HS-27A (cell line): ENCODE data around the gene TSPAN32.

Experiments
- DNase-seq: peaks from one replicate; pipeline ENCODE4 v3.0.0-alpha.2; 2012; ENCODE audit warnings: low read depth, missing footprints

TSPAN32 gene

DNA sequence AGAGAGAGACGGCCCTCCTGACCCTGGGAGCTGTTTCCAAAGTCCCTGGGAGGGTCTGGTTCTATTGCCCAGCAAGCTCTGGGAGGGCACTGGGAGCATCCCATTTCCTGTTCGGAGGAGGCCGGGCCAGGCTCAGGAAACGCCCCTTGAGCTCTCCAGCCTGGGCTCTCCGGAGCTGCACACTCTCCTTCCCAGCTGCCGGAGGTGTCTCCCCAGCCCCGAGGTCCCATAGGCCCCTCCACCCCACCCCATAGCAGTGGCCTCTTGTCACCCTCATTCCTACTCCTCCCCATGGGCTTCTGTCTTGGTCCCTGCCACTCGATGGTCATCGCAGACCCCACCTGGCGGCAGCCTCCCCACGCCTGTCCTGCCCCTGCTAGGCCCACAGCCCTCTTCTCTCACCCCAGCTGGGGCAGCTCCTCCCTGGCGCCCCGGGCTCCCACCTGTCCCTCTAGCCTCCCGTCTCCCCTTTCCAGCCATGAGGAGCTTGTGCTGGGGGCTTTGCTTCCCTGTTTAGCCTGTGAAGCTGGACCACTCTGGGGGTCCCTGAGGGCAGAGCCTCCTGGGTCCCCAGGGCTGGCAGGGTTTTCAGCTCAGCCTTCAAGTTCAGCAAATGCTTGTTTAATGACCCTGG is 2.8 kb downstream of the TSPAN32 start:
- no peak for DNase-seq

DNA sequence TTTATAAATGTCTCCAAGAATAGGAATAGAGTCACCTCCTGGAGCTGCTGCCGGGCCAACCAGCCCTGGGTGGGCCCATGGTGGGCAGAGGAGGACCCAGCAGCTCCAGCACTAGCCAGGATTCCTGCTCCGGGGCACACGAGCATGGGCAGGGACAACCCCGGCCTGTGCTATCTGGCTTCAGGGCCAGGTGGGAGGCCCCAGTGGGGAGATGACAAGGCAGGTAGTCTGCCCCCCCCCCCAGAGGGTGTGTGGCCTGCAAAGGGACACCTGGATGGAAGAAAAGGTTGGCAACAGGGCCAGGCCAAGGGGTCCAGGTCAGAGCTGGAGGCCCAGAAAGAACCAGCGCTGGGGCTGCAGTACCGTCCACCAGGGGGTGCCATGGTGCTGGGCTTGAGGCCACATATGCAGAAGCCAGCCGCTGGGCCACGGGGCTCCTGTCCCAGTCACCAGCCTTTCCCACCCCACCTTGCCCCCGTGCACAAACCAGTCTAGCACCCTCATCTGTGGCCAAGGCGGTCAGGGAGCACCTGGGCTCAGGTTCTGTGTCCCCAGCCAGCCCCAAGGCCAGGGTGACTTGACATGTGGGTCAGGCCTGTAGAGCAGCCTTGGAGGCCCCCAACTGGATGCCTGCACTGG is 3.4 kb downstream of the TSPAN32 start:
- DNase-seq = no peak

DNA sequence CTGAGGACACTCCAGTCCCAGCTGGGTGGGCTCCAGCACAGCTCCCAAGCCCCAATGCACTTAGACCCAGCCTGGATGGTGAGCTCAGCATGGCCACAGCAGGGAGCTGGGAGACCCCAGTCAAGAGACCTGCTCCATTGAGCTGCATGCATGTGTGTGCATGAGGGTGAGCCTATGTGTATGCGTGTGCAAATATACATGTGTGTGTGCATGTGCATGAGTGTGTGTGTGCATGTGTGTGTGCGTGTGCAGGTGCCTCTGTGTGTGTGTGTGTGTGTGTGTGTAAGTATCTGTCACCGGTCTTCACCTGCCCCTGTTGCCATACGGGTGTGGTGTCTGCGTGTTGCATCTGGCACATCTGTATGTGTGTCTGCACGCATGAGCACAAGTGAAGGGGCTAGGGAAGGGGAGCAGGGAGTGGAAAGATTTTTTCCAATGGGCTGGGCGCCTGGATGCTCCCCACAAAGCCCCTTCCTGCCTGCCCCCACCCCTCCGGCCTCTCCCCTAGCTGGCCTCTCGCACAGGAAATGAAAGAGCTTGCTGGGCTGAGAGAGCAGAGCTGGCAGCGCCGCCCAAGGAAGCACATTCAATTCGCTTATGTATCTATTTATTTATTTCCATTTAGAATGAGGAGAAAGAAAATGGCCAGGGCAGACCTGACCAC is 4.1 kb downstream of the TSPAN32 start:
- DNase-seq = no peak

DNA sequence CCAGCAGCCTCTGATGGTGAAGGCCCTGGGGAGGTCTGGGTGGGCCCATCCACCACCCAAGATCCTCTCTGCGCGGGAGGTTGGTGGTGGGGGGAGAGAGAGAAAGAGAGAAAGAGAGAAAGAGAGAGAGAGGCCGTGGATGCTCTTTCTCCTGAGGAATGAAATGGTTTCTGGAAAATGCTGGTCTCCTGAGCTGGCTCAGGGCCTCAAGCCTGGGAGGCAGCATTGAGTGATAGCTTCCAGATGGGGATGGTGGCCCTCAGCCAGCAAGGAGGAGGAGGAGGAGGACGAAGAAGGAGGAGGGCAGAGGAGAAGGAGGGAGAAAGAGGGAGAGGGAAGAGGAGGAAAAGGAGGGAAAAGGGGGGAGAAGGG is 4.6 kb downstream of the TSPAN32 start:
- no peak for DNase-seq

- no peak for DNase-seq
Measured at GRCh38 chr11:2306877-2307500, 5.2 kb downstream of the TSPAN32 start.

DNA sequence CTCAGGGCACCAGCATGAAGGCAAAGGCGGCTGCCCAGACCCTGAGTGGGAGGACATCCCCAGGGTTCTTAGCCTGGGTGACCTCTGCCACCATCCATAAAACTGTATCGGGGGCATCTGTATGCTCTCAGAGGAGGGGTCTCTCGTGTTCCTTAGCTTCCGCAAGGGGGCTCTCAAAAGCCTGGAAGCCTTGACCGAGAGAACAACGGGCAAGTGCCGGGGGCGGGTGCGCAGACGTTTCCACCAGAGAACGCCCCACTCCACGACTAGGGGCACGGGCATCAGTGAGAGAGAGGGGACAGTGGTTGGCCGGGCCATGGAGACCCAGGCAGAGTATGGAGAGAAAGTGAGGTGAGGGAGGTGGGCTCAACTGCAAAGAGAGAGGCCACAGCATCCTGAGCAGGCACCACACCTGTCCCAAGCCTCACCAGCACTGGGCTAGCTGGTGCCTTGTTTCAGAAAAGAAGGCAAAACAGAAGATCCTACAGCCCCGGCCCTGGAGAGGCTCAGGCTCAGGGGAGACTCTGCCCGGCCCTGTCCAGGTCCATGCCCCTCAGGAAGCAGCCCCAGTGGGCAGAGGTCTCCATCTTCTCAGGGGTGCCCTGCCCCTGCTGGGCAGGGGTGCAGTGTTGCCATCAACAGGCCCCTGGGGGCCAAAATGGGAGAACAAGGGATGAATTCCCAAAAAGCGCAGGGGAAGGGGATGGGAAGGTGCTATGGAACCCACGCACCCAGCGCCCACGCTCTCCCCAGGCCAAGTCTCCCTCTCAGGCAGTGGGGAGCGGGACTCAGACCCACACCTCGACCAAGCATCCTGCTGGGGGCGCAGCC is 5.9 kb downstream of the TSPAN32 start:
- no peak for DNase-seq

DNA sequence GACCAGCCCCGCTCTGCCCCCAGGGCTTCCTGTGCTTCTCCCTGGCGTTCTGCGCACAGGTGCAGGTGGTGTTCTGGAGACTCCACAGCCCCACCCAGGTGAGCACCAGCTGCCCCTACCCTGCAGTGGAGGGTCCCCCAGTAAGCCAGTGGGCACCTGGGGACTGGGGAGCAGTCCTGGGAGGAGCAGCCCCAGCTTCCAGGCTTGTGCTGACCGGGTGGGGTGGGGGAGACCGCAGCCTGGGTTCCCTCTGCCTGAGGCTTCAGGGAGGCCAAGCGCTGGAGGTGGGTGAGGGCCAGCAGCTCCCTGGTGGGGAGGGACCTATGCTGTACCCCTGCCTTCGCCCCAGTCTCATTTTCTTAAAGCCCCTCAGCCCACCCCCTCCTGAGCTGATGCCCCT is 6.9 kb downstream of the TSPAN32 start:
- no peak for DNase-seq

- no peak for DNase-seq
Measured at GRCh38 chr11:2309251-2310072, 7.6 kb downstream of the TSPAN32 start.

- DNase-seq = no peak
Measured at GRCh38 chr11:2310073-2310785, 8.4 kb downstream of the TSPAN32 start.

GRCh38 chr11:2310786-2311352 is 9.1 kb downstream of the TSPAN32 start:
- no peak for DNase-seq

DNA sequence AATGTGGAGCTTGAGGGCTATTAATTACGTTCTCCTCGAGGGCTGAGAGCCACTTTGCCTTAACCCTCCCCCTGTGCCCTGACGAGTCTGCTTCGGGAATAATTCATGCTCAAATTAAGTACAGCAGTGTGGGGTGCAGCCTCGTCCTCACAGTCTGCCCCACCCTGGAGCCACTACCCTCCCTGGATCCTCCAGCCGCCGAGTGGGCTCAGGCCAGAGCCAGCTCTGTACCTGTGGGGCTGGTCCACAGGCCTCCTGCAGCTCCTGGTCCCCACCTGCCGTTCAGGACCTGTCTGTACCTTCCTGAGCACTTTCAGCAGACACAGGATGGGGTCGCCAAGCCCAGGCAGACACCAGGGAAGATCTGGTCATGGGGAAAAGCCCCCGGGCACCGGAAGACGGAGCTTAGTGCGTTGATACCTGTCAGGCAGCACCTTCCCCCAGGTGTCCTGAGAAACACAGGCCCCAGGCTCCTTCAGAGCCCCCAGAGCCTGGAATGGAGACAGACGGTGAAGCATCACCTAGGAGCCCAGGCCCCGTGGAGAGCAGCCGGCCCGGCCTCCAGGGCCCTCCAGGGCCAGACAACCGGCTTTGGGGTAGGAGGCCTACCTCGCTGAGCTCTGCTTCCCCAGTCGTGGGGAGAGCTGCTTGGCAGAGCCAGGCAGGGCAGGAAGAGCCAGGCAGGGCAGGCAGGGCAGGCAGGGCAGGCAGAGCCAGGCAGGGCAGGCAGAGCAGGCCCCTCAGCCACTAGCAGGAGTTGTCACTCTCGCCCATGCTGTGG is 9.7 kb downstream of the TSPAN32 start:
- DNase-seq = no peak

DNA sequence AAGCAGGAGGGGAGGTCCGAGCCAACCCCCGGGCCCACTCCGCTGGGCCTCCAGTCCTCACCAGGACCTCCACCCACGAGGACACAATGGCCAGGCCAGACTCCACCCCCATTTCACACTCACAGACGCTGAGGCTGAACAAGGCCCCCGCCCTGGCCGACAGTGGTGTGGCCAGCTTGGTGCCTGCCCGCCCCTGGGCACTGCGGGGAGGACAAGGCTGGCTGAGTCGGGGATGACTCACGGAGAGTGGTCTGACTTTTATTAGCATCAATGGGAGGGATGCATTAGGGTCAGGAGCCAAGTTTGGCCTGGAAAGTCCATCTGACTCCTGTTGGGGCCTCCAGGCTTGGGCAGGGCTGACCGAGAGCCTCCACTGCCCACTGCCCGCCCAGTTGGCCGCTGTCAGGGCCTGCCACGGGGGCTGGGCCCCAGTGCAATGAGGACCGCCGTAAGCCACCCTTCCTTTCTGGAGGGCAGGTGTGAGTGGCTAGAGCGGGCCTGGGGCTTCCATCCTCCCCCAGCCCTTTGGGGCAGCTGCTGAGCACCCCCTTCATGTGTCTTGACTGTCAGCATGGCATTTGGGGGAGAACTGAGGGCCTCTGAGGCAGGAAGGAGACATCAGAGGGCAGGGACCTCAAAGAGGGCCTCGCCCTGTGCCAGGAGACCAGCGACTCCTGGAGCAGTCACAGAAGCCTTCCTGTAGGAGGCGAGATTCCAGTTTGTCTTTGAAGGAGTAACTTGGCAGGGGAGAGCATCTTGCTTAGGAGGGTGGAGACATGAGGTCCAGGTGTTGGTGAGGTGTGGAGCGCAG is 10.6 kb downstream of the TSPAN32 start:
- DNase-seq = no peak

- DNase-seq = no peak
Measured at GRCh38 chr11:2313051-2313951, 11.5 kb downstream of the TSPAN32 start.

DNA sequence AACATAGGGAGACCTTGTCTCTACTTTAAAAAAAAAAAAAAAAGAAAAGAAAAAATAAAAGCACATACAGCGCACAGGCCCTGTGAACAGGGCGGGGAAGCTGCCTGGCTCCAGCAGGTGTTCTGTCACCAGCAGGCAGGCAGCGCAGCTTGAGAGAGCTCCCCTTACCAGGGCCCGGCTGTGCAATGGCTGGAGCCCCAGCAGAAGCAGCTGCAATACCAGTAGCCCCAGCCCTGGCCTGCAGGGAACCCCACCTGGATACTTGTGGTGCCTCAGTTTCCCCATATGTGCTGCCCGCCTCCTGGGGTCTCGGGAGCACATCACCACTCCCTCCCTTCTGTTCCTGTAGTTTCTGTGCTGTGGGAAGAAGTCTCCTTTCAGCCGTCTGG is 12.3 kb downstream of the TSPAN32 start:
- DNase-seq = no peak

GRCh38 chr11:2314525-2315394 is 12.9 kb downstream of the TSPAN32 start:
- DNase-seq = no peak

GRCh38 chr11:2315395-2316168 is 13.8 kb downstream of the TSPAN32 start:
- no peak for DNase-seq
